GM21390 (cell line): Measurements from ENCODE around the gene SCEL.
"Not testable (repeated sequence)": the region's sequence is repeated elsewhere in the genome, so short reads cannot be mapped to it uniquely, and the experiment has no call there.

Source experiments
- ATAC-seq: cut with Tn5 transposase; IDR thresholded peaks from one replicate; pipeline ENCODE4 v1.9.1; 2021; ENCODE audit not compliant: unreplicated experiment

The SCEL gene

GRCh38 chr13:77535448-77535847 is at the start of gene SCEL:
SCEL (plus strand) TSS chr13:77535706; CDS start chr13:77555876, 20,170 bp downstream.
- no peak for ATAC-seq

- peak; percentile 66 for ATAC-seq
These were observed 45.8 kb upstream of the SCEL start for GRCh38 chr13:77489566-77490337.

- peak; percentile 63 for ATAC-seq
These were observed 42.5 kb upstream of the SCEL start for GRCh38 chr13:77492982-77493381.

- ATAC-seq: no peak
These were observed 41.3 kb upstream of the SCEL start for GRCh38 chr13:77494226-77494625.

- no peak for ATAC-seq
These were observed 38.2 kb upstream of the SCEL start for GRCh38 chr13:77497350-77497749.

GRCh38 chr13:77497835-77498234 is 37.7 kb upstream of the SCEL start:
- no peak for ATAC-seq

- peak; percentile 92 for ATAC-seq
These were observed 33.3 kb upstream of the SCEL start for GRCh38 chr13:77502104-77502720.

- no peak for ATAC-seq
These were observed 32.1 kb upstream of the SCEL start for GRCh38 chr13:77503398-77503797.

GRCh38 chr13:77506874-77507273 is 28.6 kb upstream of the SCEL start:
- no peak for ATAC-seq

GRCh38 chr13:77507931-77508776 is 27.4 kb upstream of the SCEL start:
- no peak for ATAC-seq

- no peak for ATAC-seq
These were observed 26.4 kb upstream of the SCEL start for GRCh38 chr13:77508959-77509620.

- ATAC-seq: no peak
These were observed 25.4 kb upstream of the SCEL start for GRCh38 chr13:77510156-77510555.

- no peak for ATAC-seq
These were observed 24.0 kb upstream of the SCEL start for GRCh38 chr13:77511552-77511951.

GRCh38 chr13:77513719-77514335 is 21.7 kb upstream of the SCEL start:
- ATAC-seq: peak; percentile 75

GRCh38 chr13:77514336-77514726 is 21.2 kb upstream of the SCEL start:
- ATAC-seq: peak; percentile 82

- no peak for ATAC-seq
These were observed 19.7 kb upstream of the SCEL start for GRCh38 chr13:77515785-77516184.

GRCh38 chr13:77516342-77516789 is 19.1 kb upstream of the SCEL start:
- peak; percentile 28 for ATAC-seq

GRCh38 chr13:77518266-77518665 is 17.2 kb upstream of the SCEL start:
- ATAC-seq: no peak

GRCh38 chr13:77519396-77519795 is 16.1 kb upstream of the SCEL start:
- ATAC-seq: not testable (repeated sequence)

- no peak for ATAC-seq
These were observed 15.7 kb upstream of the SCEL start for GRCh38 chr13:77519808-77520207.

GRCh38 chr13:77521194-77521593 is 14.3 kb upstream of the SCEL start:
- ATAC-seq: no peak
